HepG2 (cell line): ENCODE measurements around the gene SH2D5. TPM values are rescaled to one million over a fixed set of nuclear protein-coding genes. Genes with fewer than 3 reads are reported as not detected.

Experiments used
- PHF21A ChIP-seq: sonication (generic); formaldehyde crosslinking; IDR thresholded peaks from 2 replicates; pipeline ENCODE4 v1.5.0; 2020; ENCODE audit warnings: mild to moderate bottlenecking, missing genetic modification reagents
- PTBP1 ChIP-seq: fragments of 200-400 bp; formaldehyde crosslinking; IDR thresholded peaks from 2 replicates; pipeline ENCODE4 v1.6.1; 2018; ENCODE audit warnings: low read length, low read depth; ENCODE audit not compliant: poor library complexity, severe bottlenecking
- SOX5 ChIP-seq: IDR thresholded peaks from 2 replicates; pipeline ENCODE4 v1.6.1; 2016; ENCODE audit warnings: borderline replicate concordance
- TBX3 ChIP-seq: fragments of 450-650 bp; IDR thresholded peaks from 2 replicates; pipeline ENCODE4 v1.6.1; 2017; ENCODE audit warnings: antibody characterized with exemption, mild to moderate bottlenecking, inconsistent platforms, borderline replicate concordance
- ZMAT3 ChIP-seq: sonication (generic); formaldehyde crosslinking; conservative IDR thresholded peaks from 2 replicates; pipeline ENCODE4 v1.7.0; 2021; ENCODE audit warnings: missing genetic modification reagents
- ZNF230 ChIP-seq: sonication (generic); formaldehyde crosslinking; IDR thresholded peaks from 2 replicates; pipeline ENCODE4 v1.4.0; 2020; ENCODE audit warnings: mild to moderate bottlenecking, missing genetic modification reagents
- ZNF3 ChIP-seq: IDR thresholded peaks from 2 replicates; pipeline ENCODE4 v1.7.0; 2017; ENCODE audit warnings: inconsistent platforms
- ZNF430 ChIP-seq: sonication (generic); formaldehyde crosslinking; IDR thresholded peaks from 2 replicates; pipeline ENCODE4 v1.9.0; 2021; ENCODE audit warnings: mild to moderate bottlenecking, missing genetic modification reagents
- ZNF761 ChIP-seq: sonication (generic); formaldehyde crosslinking; conservative IDR thresholded peaks from 2 replicates; pipeline ENCODE4 v1.4.0; 2020; ENCODE audit warnings: mild to moderate bottlenecking, missing genetic modification reagents
- polyA plus RNA-seq, 8 experiments: library from polyadenylated mRNA; depleted of rRNA in 3 of 8; stranded (reverse) in 7 of 8; unstranded in 1 of 8; fragments of >200 nt; fragmentation: Illumina TruSeq in 4 of 8; extraction: Trizol in 4 of 8; gene quantifications; 2 replicates each; pipeline versions ENCODE4 v1.2.1 to v1.2.3, GENCODE V29; 2011 to 2016; ENCODE audit warnings: low read depth in 4 of 8, missing spikeins in 1 of 8, mixed read lengths in 1 of 8; ENCODE audit not compliant: insufficient read depth in 1 of 8
- total RNA-seq, 5 experiments: library from RNA; depleted of rRNA; stranded (reverse); fragments of >200 nt; fragmentation: Illumina TruSeq; extraction: Trizol; gene quantifications; 2 replicates each; pipeline ENCODE4 v1.2.3, GENCODE V29; 2016; ENCODE audit warnings: low read depth in 1 of 5
- TF ChIP-seq, protein P1 (sequence below): sonication (generic); formaldehyde crosslinking; IDR thresholded peaks from 2 replicates; pipeline ENCODE4 v1.4.0; 2020; ENCODE audit warnings: mild to moderate bottlenecking, missing genetic modification reagents
- TF ChIP-seq, protein P2 (sequence below): sonication (generic); formaldehyde crosslinking; IDR thresholded peaks from 2 replicates; pipeline ENCODE4 v1.5.1; 2020; ENCODE audit warnings: missing genetic modification reagents, mild to moderate bottlenecking, borderline replicate concordance
- TF ChIP-seq, protein P3 (sequence below): sonication (generic); formaldehyde crosslinking; IDR thresholded peaks from 2 replicates; pipeline ENCODE4 v1.5.1; 2020; ENCODE audit warnings: missing genetic modification reagents, mild to moderate bottlenecking, borderline replicate concordance
- TF ChIP-seq, protein P4 (sequence below): IDR thresholded peaks from 2 replicates; pipeline ENCODE4 v1.6.1; 2018; ENCODE audit warnings: missing genetic modification reagents
- TF ChIP-seq, protein P5 (sequence below): sonication (generic); formaldehyde crosslinking; IDR thresholded peaks from 2 replicates; pipeline ENCODE4 v1.8.1; 2023; ENCODE audit warnings: mild to moderate bottlenecking, moderate library complexity, missing genetic modification reagents

SH2D5 gene
- total and polyA plus RNA-seq, 2 of the 13 experiments (the other 11 are each of a cell fraction or from before 2014, with no cell fraction given), result 1.2 to 3.4 TPM

DNA sequence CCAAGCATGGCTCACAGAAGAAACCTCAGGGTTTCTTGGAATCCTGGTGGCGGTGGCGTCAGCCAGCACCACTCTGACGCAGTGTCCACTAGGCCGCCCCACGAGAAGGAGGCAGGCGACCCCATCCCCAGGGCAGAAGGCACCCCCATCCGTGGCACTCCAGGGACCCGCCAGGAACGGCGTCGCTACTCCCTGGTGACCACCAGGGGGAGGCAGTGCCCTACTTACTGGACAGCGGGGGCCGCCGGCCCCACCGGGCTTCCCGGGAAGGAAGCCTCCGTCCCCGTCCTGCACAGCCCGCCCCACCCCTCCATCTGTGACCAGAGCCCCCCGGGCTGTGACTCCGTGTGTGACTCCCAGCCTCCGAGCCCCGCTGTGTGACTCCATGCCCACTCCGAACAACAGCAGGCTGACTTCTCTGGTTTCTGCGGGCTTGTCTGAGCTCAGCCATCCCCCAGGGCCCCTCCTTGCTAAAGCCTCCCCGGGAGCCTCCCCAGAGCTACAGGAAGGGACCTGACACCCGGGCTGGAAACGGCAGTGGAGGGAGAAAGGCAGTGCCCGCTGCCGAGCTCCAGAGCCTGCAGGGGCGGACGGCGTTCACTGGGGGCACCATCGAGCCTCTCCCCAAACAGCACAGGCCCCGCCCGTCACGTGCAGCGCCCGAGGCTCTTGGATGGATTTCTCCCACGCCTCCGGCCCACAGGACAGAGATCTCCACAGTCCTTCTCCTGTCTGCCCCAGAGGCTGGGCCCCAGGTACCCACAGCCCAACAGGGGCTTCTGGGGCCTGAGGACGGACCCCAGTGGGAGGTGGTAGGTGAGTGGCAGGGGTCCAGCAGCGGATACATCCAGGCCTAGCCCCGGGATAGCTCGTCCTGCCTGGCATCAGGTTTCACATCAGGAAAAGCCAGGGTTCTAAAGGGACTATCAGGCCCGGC, 35.8 kb downstream of the SH2D5 start (continued):
- TF ChIP-seq, protein P1, sequence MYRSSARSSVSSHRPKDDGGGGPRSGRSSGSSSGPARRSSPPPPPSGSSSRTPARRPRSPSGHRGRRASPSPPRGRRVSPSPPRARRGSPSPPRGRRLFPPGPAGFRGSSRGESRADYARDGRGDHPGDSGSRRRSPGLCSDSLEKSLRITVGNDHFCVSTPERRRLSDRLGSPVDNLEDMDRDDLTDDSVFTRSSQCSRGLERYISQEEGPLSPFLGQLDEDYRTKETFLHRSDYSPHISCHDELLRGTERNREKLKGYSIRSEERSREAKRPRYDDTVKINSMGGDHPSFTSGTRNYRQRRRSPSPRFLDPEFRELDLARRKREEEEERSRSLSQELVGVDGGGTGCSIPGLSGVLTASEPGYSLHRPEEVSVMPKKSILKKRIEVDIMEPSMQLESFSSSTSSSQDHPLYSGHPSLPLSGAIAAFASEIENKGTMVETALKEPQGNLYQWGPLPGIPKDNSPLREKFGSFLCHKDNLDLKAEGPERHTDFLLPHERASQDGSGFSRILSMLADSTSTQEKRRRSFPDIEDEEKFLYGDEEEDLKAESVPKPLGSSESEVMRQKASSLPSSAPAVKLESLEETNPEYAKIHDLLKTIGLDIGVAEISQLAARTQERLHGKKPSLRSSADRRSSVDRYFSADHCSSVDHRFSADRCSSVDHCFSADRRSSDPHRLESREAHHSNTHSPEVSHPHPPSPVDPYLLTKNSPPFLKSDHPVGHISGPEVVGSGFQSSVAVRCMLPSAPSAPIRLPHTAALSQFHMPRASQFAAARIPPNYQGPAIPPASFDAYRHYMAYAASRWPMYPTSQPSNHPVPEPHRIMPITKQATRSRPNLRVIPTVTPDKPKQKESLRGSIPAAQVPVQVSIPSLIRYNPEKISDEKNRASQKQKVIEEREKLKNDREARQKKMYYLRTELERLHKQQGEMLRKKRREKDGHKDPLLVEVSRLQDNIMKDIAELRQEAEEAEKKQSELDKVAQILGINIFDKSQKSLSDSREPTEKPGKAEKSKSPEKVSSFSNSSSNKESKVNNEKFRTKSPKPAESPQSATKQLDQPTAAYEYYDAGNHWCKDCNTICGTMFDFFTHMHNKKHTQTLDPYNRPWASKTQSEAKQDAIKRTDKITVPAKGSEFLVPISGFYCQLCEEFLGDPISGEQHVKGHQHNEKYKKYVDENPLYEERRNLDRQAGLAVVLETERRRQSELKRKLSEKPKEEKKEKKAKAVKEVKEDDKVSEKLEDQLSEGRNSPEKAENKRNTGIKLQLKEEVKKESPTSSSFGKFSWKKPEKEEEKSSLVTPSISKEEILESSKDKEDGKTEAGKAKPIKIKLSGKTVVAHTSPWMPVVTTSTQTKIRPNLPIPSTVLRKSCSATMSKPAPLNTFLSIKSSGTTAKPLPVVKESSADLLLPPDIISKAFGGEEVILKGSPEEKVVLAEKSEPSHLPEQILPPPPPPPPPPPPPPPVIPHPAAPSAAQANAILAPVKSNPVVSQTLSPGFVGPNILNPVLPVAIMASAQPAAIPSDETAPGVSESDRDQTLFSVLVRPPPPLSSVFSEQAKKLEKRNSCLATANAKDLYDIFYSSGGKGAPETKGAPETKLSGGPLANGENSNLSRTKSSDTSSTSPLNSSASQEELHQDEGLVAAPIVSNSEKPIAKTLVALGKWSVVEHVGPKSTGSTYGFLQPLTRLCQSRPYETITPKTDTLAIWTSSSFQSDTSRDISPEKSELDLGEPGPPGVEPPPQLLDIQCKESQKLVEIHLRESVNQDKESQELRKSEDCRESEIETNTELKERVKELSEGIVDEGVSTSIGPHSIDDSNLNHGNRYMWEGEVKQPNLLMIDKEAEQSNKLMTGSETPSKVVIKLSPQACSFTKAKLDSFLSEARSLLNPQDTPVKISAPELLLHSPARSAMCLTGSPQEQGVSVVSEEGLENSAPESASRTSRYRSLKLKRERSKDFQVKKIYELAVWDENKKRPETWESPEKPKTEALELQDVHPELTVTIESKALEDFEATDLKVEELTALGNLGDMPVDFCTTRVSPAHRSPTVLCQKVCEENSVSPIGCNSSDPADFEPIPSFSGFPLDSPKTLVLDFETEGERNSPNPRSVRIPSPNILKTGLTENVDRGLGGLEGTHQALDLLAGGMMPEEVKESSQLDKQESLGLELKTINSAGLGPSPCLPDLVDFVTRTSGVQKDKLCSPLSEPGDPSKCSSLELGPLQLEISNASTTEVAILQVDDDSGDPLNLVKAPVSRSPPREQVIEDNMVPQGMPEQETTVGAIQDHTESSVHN (CRISPR knock-in tag), result no peak
- no peak for TF ChIP-seq TBX3
- no peak for TF ChIP-seq ZNF430
- TF ChIP-seq SOX5, result peak; percentile 36; the same call in 1 of the 2 replicates
- no peak for TF ChIP-seq PTBP1
- TF ChIP-seq, protein P2, sequence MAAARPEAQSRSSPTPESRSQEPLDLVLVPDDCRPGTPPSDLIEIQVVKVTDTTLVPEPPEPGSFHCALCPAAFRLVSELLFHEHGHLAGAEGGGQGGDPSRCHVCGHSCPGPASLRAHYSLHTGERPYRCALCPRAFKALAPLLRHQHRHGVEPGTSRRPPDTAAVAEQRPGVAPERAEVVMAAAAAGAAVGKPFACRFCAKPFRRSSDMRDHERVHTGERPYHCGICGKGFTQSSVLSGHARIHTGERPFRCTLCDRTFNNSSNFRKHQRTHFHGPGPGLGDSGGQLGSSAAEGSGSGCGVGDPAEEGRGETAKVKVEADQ (CRISPR knock-in tag), result 0 out of 2 replicates have a peak, but pooled peaks have one; percentile 46
- no peak for TF ChIP-seq ZNF3
- no peak for TF ChIP-seq ZNF761 (CRISPR knock-in tag)
- TF ChIP-seq ZNF230 (CRISPR knock-in tag), result peak; percentile 20; the same call in 1 of the 2 replicates
- TF ChIP-seq, protein P3, sequence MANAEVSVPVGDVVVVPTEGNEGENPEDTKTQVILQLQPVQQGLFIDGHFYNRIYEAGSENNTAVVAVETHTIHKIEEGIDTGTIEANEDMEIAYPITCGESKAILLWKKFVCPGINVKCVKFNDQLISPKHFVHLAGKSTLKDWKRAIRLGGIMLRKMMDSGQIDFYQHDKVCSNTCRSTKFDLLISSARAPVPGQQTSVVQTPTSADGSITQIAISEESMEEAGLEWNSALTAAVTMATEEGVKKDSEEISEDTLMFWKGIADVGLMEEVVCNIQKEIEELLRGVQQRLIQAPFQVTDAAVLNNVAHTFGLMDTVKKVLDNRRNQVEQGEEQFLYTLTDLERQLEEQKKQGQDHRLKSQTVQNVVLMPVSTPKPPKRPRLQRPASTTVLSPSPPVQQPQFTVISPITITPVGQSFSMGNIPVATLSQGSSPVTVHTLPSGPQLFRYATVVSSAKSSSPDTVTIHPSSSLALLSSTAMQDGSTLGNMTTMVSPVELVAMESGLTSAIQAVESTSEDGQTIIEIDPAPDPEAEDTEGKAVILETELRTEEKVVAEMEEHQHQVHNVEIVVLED, result peak; percentile 51; the same call in 1 of the 2 replicates
- TF ChIP-seq, protein P4, sequence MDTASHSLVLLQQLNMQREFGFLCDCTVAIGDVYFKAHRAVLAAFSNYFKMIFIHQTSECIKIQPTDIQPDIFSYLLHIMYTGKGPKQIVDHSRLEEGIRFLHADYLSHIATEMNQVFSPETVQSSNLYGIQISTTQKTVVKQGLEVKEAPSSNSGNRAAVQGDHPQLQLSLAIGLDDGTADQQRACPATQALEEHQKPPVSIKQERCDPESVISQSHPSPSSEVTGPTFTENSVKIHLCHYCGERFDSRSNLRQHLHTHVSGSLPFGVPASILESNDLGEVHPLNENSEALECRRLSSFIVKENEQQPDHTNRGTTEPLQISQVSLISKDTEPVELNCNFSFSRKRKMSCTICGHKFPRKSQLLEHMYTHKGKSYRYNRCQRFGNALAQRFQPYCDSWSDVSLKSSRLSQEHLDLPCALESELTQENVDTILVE (CRISPR knock-in tag), result peak; percentile 15; the same call in 1 of the 2 replicates
- no peak for TF ChIP-seq ZMAT3 (CRISPR knock-in tag)
- TF ChIP-seq PHF21A, result 0 out of 2 replicates have a peak, but pooled peaks have one; percentile 15
- TF ChIP-seq, protein P5, sequence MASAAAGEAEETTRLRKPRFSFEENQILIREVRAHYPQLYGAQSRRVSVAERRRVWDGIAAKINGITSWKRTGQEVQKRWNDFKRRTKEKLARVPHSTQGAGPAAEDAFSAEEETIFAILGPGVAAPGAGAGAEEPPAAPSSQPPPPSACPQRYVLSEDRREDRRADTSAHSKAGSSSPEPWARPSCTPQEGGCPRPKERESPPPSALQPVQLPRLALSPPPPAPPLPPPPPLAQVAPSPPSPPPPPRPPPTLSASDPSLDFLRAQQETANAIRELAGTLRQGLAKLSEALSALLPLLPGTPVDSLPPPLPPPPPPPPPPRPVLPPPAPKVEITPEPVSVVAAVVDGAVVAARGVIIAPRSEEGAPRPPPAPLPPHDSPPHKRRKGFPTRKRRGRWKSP (CRISPR knock-in tag), result peak; percentile 45; the same call in 1 of the 2 replicates
